Tibial artery (tissue), 4 donors: ENCODE measurements around the gene EGR2.

Experiments
- DNase-seq, 2 donors: peaks; one replicate each; pipeline ENCODE4 v3.0.0-alpha.2; 2019
- H3K27ac ChIP-seq, 2 donors: fragments of 200-600 bp; sonication (generic) in 1 of 2; 1 replicate in 1 of 2; 2 replicates in 1 of 2; pipeline ENCODE4 v1.5.1; 2018 to 2019; ENCODE audit warnings: mild to moderate bottlenecking in 1 of 2
- H3K27me3 ChIP-seq, 2 donors: fragments of 200-600 bp; sonication (generic) in 1 of 2; one replicate each; pipeline versions ENCODE4 v1.5.1 to v1.6.0; 2016 to 2019
- H3K36me3 ChIP-seq, 3 donors: fragments of 200-600 bp; sonication (generic) in 2 of 3; one replicate each; pipeline ENCODE4 v1.5.1; 2016 to 2019; ENCODE audit warnings: mild to moderate bottlenecking in 2 of 3
- H3K4me1 ChIP-seq, 4 donors: fragments of 200-600 bp; sonication (generic) in 2 of 4; 1 replicate in 3 of 4; 2 replicates in 1 of 4; pipeline ENCODE4 v1.5.1; 2016 to 2019
- H3K4me3 ChIP-seq, 2 donors: fragments of 200-600 bp; sonication (generic) in 1 of 2; 1 replicate in 1 of 2; 2 replicates in 1 of 2; pipeline ENCODE4 v1.5.1; 2018 to 2019; ENCODE audit warnings: mild to moderate bottlenecking in 2 of 2
- H3K9me3 ChIP-seq, 3 donors: fragments of 200-600 bp; sonication (generic) in 1 of 3; one replicate each; pipeline ENCODE4 v1.5.1; 2016 to 2019
- intact Hi-C: fragments of 100-400 bp; cut with DNase I; formaldehyde crosslinking; loops from one replicate; pipeline ENCODE4 v1.15.0; 2023; ENCODE audit warnings: low total_unique reads
- TF ChIP-seq, protein P1 (sequence below), 2 experiments: fragments of 200-600 bp in 1 of 2; fragments of 450-650 bp in 1 of 2; IDR thresholded peaks; one replicate each; pipeline ENCODE4 v1.5.1; 2017 to 2019; ENCODE audit warnings: antibody characterized with exemption in 2 of 2, mild to moderate bottlenecking in 1 of 2, moderate library complexity in 1 of 2

Gene EGR2

DNA sequence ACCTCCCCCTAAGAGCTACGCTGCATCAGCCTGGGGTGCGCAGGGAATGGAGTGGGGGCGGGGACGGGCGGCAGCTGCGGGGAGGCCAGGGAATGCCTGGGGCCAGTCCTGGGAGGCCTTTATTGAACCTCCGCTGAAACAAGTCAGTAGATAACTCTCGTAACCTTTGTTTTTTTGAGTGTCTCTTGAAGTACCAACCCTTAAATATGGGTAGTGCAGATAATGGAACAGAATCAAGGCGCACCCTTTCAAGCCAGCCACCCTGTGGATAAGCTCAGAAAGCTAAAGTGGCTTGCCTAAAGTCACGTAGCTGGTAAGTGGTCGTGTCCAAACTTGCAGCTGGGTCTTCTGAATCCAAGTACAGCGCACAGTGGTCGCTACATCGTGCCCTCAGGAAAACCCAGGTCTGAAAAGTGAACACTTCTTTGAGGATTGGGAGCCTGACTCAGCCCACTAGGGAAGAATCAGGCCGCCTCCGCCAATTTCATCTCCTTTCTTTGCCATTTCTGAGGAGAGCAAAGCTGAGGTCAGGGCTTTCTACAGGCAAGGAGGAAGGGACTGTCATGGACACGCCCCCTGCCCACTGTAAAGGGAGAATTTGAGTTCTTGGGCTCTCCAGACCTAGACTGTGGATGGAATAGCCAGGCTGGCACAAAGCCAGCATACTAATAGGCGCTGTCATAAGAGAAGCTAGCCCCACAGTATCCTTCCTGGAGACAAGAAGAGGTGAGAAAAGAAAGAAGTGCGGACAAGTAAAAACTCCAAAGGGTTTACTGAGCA, 3.2 kb upstream of the EGR2 start:
- TF ChIP-seq, protein P1, sequence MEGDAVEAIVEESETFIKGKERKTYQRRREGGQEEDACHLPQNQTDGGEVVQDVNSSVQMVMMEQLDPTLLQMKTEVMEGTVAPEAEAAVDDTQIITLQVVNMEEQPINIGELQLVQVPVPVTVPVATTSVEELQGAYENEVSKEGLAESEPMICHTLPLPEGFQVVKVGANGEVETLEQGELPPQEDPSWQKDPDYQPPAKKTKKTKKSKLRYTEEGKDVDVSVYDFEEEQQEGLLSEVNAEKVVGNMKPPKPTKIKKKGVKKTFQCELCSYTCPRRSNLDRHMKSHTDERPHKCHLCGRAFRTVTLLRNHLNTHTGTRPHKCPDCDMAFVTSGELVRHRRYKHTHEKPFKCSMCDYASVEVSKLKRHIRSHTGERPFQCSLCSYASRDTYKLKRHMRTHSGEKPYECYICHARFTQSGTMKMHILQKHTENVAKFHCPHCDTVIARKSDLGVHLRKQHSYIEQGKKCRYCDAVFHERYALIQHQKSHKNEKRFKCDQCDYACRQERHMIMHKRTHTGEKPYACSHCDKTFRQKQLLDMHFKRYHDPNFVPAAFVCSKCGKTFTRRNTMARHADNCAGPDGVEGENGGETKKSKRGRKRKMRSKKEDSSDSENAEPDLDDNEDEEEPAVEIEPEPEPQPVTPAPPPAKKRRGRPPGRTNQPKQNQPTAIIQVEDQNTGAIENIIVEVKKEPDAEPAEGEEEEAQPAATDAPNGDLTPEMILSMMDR (IDR thresholded peaks at IDR 0.05): no peak
- DNase-seq: no peak
- Histone ChIP-seq H3K27ac (no peak overlapping the region), H3K9me3 (no peaks in the 10 kb centered on the region), H3K36me3 (no peaks in the 10 kb centered on the region), H3K4me3 (peak overlapping the region in 1 of 2 donors; percentile 66), H3K27me3 (peaks cover 0 to 19% of the 10 kb centered on the region in 2 donors), H3K4me1 (peaks cover 0 to 47% (median 38%) of the 10 kb centered on the region in 4 donors)
- intact Hi-C loops: loop anchor here (5.0 to 10.0 kb wide), 3 partner anchors 315 to 375 kb away; partner anchors contain the start of gene NRBF2

DNA sequence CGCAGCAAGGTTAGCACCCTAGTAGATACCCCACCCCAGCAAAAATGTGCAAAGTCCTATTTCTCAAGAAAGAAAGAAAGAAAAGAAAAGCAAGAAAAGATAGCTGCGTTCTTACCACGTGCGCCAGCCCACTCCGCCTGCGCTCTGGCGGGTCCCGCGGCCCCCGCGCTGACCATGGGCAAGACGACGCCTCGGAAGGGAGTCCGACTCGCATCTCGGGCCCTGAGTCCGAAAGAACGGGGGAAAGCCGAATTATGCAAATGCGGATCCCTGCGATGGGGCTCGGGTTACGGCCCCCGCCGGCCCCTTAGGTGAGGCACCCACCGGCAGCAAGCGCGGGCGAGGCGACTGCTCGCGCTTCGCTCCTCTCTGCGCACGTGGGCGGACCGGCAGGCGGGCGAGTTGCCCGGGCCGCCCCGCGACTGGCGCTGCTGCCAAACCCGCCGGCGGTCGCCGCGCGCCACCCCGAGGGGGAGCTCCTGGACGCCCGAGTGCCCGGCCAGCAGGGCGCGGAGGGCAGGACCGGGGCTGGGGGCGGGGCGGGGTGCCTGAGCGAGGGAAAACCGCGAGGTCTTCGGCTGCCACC, 2.4 kb upstream of the EGR2 start:
- no peak overlapping the region for H3K27ac ChIP-seq
- no peak for DNase-seq
- peak overlapping the region; percentile 66 to 70 for H3K4me3 ChIP-seq
- intact Hi-C loops: loop anchor here (5.0 to 10.0 kb wide), 3 partner anchors 316 to 374 kb away; partner anchors contain the start of gene NRBF2
- H3K36me3 ChIP-seq: peaks cover 0 to 2% (median 0%) of the 10 kb centered on the region in 3 donors
- TF ChIP-seq, protein P1 (IDR thresholded peaks at IDR 0.05): no peak
- peaks cover 0 to 28% of the 10 kb centered on the region in 2 donors for H3K27me3 ChIP-seq
- H3K4me1 ChIP-seq: peaks cover 0 to 48% (median 38%) of the 10 kb centered on the region in 4 donors
- no peaks in the 10 kb centered on the region for H3K9me3 ChIP-seq

DNA sequence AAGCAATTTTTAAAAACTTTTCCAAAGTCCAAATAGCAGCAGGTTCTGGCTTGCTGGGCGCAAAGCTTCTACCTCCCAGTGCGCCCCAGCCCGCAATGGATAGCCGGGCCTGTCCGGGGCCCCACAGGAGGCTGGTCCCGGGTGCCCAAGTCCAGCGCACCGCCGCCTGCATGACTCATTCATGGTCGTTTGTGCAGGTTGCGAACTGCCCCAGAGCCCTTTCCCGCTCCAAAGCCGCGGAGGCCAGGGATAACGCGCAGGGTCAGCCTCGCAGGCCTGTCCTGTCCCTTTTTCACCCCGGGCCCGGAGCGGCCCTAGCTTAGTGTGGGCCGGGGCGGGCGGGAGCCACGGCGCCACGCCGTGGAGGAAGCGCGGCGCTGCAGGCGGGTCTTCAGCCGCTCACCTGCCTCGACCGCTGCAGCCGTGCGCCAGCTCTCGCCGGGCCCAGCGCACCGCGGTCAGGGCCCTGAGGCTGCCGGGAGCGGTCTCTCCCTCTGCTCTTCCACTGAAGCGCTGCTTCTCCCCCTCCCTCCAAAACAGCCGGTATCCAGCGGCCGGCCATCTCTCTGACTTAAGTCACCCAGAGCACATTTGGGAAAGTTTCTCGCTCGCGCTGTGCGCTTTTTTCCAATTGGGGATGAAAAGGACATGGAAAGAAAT, 1.7 kb upstream of the EGR2 start:
- Histone ChIP-seq H3K27ac (peak overlapping the region; percentile 72 to 74), H3K27me3 (peaks cover 0 to 30% of the 10 kb centered on the region in 2 donors), H3K9me3 (no peaks in the 10 kb centered on the region), H3K36me3 (peaks cover 0 to 7% (median 0%) of the 10 kb centered on the region in 3 donors), H3K4me3 (peak overlapping the region; percentile 66 to 70), H3K4me1 (peaks cover 0 to 51% (median 38%) of the 10 kb centered on the region in 4 donors)
- DNase-seq: peak; percentile 68 to 80
- TF ChIP-seq, protein P1 (IDR thresholded peaks at IDR 0.05): peak; percentile 77 to 91
- intact Hi-C loops: loop anchor here (5.0 to 10.0 kb wide), 3 partner anchors 317 to 373 kb away; partner anchors contain the start of gene NRBF2

DNA sequence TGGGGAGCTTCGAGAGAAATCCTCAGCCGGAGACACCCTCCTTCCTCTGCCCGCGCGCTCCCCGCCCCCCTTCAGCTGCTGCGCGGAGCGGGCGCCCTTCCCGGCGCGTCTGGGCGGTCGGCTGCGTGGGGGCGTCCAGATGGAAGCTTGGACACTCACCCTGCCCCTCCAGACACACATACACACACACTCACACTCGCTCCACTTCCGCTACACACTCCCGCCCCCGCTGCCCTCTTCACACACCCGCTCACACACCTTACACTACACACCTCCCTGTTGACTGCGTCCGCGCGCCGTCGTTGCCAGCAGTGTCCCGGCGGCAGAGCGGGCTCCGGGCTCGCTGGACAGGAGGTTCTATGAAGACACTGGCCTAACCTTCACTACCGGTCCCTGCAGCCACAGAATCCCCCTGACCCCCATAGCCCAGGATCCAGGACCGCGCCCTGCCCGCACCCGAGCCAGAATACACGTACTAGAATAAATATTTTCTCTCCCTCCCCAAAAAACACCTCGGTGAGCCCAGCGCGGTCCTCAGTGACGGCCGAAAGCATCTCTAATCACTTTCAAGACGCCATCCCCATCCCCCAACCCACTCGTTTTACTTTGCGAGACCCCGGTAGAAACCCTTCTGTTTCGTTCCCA, 1.1 kb upstream of the EGR2 start:
- H3K36me3 ChIP-seq: peaks cover 0 to 7% (median 0%) of the 10 kb centered on the region in 3 donors
- peaks cover 0 to 30% of the 10 kb centered on the region in 2 donors for H3K27me3 ChIP-seq
- intact Hi-C loops: loop anchor here (5.0 to 10.0 kb wide), 3 partner anchors 318 to 372 kb away; partner anchors contain the start of gene NRBF2
- H3K9me3 ChIP-seq: no peaks in the 10 kb centered on the region
- peaks cover 0 to 51% (median 38%) of the 10 kb centered on the region in 4 donors for H3K4me1 ChIP-seq
- H3K4me3 ChIP-seq: peak overlapping the region; percentile 66 to 70
- H3K27ac ChIP-seq: peak overlapping the region; percentile 72 to 74
- DNase-seq: peak; percentile 40 to 78
- TF ChIP-seq, protein P1 (IDR thresholded peaks at IDR 0.05): no peak

DNA sequence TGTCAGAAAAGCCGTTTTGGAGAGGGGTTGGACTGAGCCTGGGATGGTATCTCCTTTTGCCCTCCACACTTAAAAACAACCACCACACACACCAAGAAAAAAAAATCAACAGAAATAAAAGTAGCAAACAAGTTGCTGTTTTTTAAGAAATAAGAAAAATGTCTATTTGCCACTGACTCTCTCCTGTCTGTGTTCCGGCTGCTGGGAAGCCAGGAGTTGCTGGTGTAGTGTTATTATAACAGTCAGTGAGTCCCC, 163 bp downstream of the EGR2 start:
- peaks cover 0 to 30% of the 10 kb centered on the region in 2 donors for H3K27me3 ChIP-seq
- H3K36me3 ChIP-seq: peaks cover 0 to 7% (median 0%) of the 10 kb centered on the region in 3 donors
- H3K4me3 ChIP-seq: peak overlapping the region; percentile 66 to 70
- H3K27ac ChIP-seq: peak overlapping the region; percentile 72 to 74
- TF ChIP-seq, protein P1 (IDR thresholded peaks at IDR 0.05): no peak
- H3K4me1 ChIP-seq: peaks cover 0 to 51% (median 38%) of the 10 kb centered on the region in 4 donors
- no peak for DNase-seq
- no peaks in the 10 kb centered on the region for H3K9me3 ChIP-seq
- intact Hi-C loops: loop anchor here (5.0 to 10.0 kb wide), 3 partner anchors 319 to 371 kb away; partner anchors contain the start of gene NRBF2
